Gastrocnemius medialis (tissue), 4 donors: ENCODE measurements around the gene PLEKHA1. TPM values are rescaled to one million over a fixed set of nuclear protein-coding genes. Genes with fewer than 3 reads are reported as not detected.

Source experiments
- ATAC-seq, 2 donors: fragments of 150-250 bp; one replicate each; pipeline ENCODE4 v1.9.1; 2016
- DNase-seq, 2 donors: peaks; one replicate each; pipeline ENCODE4 v3.0.0-alpha.2; 2019
- H3K27ac ChIP-seq, 4 donors: fragments of 200-600 bp; sonication (generic); 1 replicate in 1 of 4; 2 replicates in 3 of 4; pipeline ENCODE4 v1.5.1; 2016 to 2018; ENCODE audit warnings: mild to moderate bottlenecking in 2 of 4, moderate library complexity in 1 of 4
- H3K27me3 ChIP-seq, 3 donors: fragments of 200-600 bp; sonication (generic) in 2 of 3; 1 replicate in 1 of 3; 2 replicates in 2 of 3; pipeline versions ENCODE4 v1.5.1 to v1.6.0; 2016 to 2019; ENCODE audit warnings: mild to moderate bottlenecking in 1 of 3, moderate library complexity in 1 of 3
- H3K36me3 ChIP-seq, 2 donors: fragments of 200-600 bp; sonication (generic) in 1 of 2; one replicate each; pipeline ENCODE4 v1.5.1; 2017 to 2018
- H3K4me1 ChIP-seq, 2 donors: fragments of 200-600 bp; sonication (generic) in 1 of 2; one replicate each; pipeline ENCODE4 v1.5.1; 2016 to 2017; ENCODE audit warnings: mild to moderate bottlenecking in 2 of 2
- H3K4me3 ChIP-seq, 4 donors: fragments of 200-600 bp; sonication (generic) in 3 of 4; 1 replicate in 1 of 4; 2 replicates in 3 of 4; pipeline ENCODE4 v1.5.1; 2016 to 2019; ENCODE audit warnings: mild to moderate bottlenecking in 2 of 4
- H3K9me3 ChIP-seq, 3 donors: fragments of 200-600 bp; sonication (generic) in 2 of 3; 1 replicate in 1 of 3; 2 replicates in 2 of 3; pipeline ENCODE4 v1.5.1; 2016 to 2019
- POLR2A ChIP-seq, 2 donors: fragments of 450-650 bp; IDR thresholded peaks; one replicate each; pipeline ENCODE4 v1.6.1; 2017; ENCODE audit warnings: antibody characterized with exemption in 2 of 2, mild to moderate bottlenecking in 2 of 2, moderate library complexity in 2 of 2
- in situ Hi-C, 4 donors: fragments of 200-750 bp; cut with MboI; loops; one replicate each; pipeline versions ENCODE4 v1.15.0 to v1.8.0; 2017; ENCODE audit warnings: low sequenced_read_pairs in 4 of 4
- intact Hi-C: fragments of 100-400 bp; cut with DNase I; formaldehyde crosslinking; loops from one replicate; pipeline ENCODE4 v1.15.1; 2023; ENCODE audit warnings: low total_unique reads
- total RNA-seq, 4 donors: library from RNA; depleted of rRNA; stranded (reverse); fragments of >200 nt; gene quantifications; one replicate each; pipeline versions ENCODE4 v1.1.0 to v1.2.3, GENCODE V29; 2016
- TF ChIP-seq, protein P1 (sequence below), 5 experiments: fragments of 450-650 bp in 3 of 5; fragments of 200-600 bp in 2 of 5; sonication (generic) in 2 of 5; IDR thresholded peaks in 4 of 5; conservative IDR thresholded peaks in 1 of 5; 1 replicate in 4 of 5; 2 replicates in 1 of 5; pipeline ENCODE4 v1.5.1; 2016 to 2019; ENCODE audit warnings: antibody characterized with exemption in 5 of 5, mild to moderate bottlenecking in 3 of 5, moderate library complexity in 3 of 5

PLEKHA1 gene
- total RNA-seq, 4 donors from 2014 or later = 33.7 to 54.0 (median 37.8) TPM

DNA sequence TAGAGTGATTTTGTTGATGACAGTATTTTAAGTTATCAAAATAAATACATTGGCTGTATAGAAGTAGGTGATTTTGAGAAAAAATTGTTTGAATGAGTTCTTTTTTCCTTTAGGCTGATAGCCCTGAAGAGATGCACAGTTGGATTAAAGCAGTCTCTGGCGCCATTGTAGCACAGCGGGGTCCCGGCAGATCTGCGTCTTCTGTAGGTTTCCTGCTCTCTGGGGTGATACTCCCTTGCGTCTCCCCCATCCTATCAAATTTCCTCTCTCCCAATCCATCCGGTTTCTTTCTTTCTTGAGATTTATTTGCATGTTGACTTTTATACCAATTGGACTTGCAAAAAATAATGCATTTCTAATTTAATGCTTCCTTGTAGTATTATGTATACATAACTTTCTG is 52.3 kb downstream of the PLEKHA1 start:
- DNase-seq (no peak), ATAC-seq (no peak)
- in situ Hi-C loops = loop anchor here in 1 of 4 donors (25.0 kb wide), 1 partner anchor 135 kb away; the partner anchor contains the start of gene DMBT1
- Histone ChIP-seq H3K27me3 (no peaks in the 10 kb centered on the region), H3K4me3 (no peak overlapping the region), H3K9me3 (no peaks in the 10 kb centered on the region), H3K36me3 (peaks cover 0 to 74% of the 10 kb centered on the region in 2 donors), H3K27ac (no peak overlapping the region), H3K4me1 (no peaks in the 10 kb centered on the region)
- TF ChIP-seq POLR2A (IDR thresholded peaks at IDR 0.05) = no peak
- TF ChIP-seq, protein P1, sequence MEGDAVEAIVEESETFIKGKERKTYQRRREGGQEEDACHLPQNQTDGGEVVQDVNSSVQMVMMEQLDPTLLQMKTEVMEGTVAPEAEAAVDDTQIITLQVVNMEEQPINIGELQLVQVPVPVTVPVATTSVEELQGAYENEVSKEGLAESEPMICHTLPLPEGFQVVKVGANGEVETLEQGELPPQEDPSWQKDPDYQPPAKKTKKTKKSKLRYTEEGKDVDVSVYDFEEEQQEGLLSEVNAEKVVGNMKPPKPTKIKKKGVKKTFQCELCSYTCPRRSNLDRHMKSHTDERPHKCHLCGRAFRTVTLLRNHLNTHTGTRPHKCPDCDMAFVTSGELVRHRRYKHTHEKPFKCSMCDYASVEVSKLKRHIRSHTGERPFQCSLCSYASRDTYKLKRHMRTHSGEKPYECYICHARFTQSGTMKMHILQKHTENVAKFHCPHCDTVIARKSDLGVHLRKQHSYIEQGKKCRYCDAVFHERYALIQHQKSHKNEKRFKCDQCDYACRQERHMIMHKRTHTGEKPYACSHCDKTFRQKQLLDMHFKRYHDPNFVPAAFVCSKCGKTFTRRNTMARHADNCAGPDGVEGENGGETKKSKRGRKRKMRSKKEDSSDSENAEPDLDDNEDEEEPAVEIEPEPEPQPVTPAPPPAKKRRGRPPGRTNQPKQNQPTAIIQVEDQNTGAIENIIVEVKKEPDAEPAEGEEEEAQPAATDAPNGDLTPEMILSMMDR (IDR thresholded peaks at IDR 0.05 in 4 of 5, conservative IDR thresholded peaks at IDR 0.05 in 1 of 5) = no peak
- intact Hi-C loops = no loop called here

DNA sequence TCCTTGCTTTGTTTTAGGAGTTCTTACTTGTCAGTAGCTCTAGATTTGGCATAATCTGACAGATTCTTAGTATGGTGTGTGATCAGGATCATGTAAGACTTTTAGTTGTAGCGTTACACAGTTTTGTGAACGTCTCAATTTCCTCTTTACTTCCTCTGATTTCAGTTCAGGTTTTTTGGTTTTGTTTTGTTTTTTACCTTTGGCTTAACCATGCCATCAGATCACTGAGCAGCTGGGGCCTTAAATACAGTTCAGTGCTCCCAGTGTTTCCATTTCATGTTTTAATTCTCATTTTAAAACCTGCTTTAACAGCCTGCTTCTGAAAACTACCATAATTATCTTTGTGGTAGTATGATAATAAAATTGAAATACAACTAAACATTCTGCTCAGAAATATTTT is 52.8 kb downstream of the PLEKHA1 start:
- H3K27ac ChIP-seq = no peak overlapping the region
- H3K4me1 ChIP-seq = no peaks in the 10 kb centered on the region
- H3K36me3 ChIP-seq = peaks cover 0 to 72% of the 10 kb centered on the region in 2 donors
- DNase-seq (no peak), ATAC-seq (no peak)
- in situ Hi-C loops = loop anchor here in 1 of 4 donors (25.0 kb wide), 1 partner anchor 135 kb away; the partner anchor contains the start of gene DMBT1
- no peaks in the 10 kb centered on the region for H3K27me3 ChIP-seq
- intact Hi-C loops = no loop called here
- H3K9me3 ChIP-seq = no peaks in the 10 kb centered on the region
- no peak overlapping the region for H3K4me3 ChIP-seq
- TF ChIP-seq, protein P1 (IDR thresholded peaks at IDR 0.05 in 4 of 5, conservative IDR thresholded peaks at IDR 0.05 in 1 of 5) = no peak
- TF ChIP-seq POLR2A (IDR thresholded peaks at IDR 0.05) = no peak

DNA sequence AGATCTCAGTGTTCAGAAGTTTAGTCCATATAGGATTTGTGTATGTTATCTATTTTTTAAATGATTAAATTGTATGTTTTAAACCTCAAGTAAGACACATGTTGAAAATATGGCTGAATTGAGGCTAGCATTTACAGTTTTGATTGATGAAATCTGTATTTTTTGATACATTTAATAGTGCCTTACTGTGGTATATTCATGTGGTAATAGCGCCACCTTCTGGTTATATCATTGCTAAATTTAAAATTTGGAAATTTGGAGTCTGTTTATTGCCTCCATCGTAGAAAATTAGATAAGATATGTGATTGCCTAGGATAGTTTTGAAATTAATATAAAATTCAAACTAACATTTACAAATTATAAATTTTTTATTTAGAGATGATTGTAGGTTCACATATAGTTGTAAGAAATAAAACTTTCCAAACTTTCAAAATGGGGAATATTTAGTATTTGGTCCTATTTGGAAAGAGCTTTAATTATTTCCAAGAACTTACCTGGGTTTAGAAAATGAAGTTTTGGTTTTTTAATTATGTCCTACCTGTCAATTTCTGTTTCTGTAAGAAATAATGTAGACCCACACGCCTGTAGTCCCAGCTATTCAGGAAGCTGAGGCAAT is 60.8 kb downstream of the PLEKHA1 start:
- H3K4me3 ChIP-seq = no peak overlapping the region
- peaks cover 0 to 10% of the 10 kb centered on the region in 2 donors for H3K36me3 ChIP-seq
- H3K27me3 ChIP-seq = no peaks in the 10 kb centered on the region
- no peak overlapping the region for H3K27ac ChIP-seq
- no peaks in the 10 kb centered on the region for H3K4me1 ChIP-seq
- DNase-seq = no peak
- no peak for ATAC-seq
- in situ Hi-C loops (loop anchor here (5.0 to 25.0 kb wide), 6 partner anchors 91 to 141 kb away; partner anchors contain the start of gene DMBT1 (in 3 of the 4)), intact Hi-C loops (loop anchor here (1.0 kb wide), 2 partner anchors 92 to 137 kb away; no protein-coding TSS in a partner anchor)
- H3K9me3 ChIP-seq = no peaks in the 10 kb centered on the region
- no peak for TF ChIP-seq POLR2A (IDR thresholded peaks at IDR 0.05)
- TF ChIP-seq, protein P1 (IDR thresholded peaks at IDR 0.05 in 4 of 5, conservative IDR thresholded peaks at IDR 0.05 in 1 of 5) = peak; percentile 64 to 87 (median 66)

DNA sequence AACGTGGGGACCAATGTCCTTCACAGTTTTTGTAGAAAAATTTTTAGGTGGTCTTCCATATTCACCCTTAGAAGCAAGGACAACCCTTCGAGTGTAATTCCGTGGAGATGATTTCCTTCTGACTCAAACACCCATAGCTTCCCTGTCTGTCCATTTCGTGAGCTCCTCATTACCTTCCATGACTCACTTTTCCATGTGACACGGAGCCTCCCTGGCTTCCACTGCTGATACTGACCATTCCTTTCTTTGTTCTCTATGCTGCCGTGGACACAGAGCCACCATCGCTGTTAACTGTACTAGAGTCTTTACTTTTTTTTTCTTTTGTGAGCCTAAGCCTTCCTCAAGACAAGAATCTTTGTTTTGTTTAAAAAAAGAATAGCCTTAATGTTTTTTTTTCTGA is 67.5 kb downstream of the PLEKHA1 start:
- Histone ChIP-seq H3K9me3 (no peaks in the 10 kb centered on the region), H3K27ac (no peak overlapping the region), H3K36me3 (no peaks in the 10 kb centered on the region), H3K4me1 (peaks cover 1 to 3% of the 10 kb centered on the region in 2 donors), H3K4me3 (no peak overlapping the region), H3K27me3 (no peaks in the 10 kb centered on the region)
- no peak for TF ChIP-seq POLR2A (IDR thresholded peaks at IDR 0.05)
- TF ChIP-seq, protein P1 (IDR thresholded peaks at IDR 0.05 in 4 of 5, conservative IDR thresholded peaks at IDR 0.05 in 1 of 5) = no peak
- DNase-seq = no peak
- intact Hi-C loops = loop anchor here (5.0 kb wide), 1 partner anchor 50 kb away; no protein-coding TSS in a partner anchor
- in situ Hi-C loops = loop anchor here in 1 of 4 donors (25.0 kb wide), 1 partner anchor 120 kb away; the partner anchor contains the start of gene DMBT1
- no peak for ATAC-seq
